ENCODE data around the gene NKX6-2.
"Not testable (repeated sequence)": the region's sequence is repeated elsewhere in the genome, so short reads cannot be mapped to it uniquely, and the experiment has no call there.

NKX6-2 gene

GRCh38 chr10:132785723-132786475 is at the start of gene NKX6-2:
Gene NKX6-2, minus strand, starts transcription at chr10:132786147. Its CDS starts 199 bp downstream, at chr10:132785948.
- DNase-seq (ENCODE audit: low read depth): no peak

GRCh38 chr10:132834891-132835847 is 49.2 kb upstream of the NKX6-2 start:
- no peak for DNase-seq (ENCODE audit: low read depth)

GRCh38 chr10:132834311-132834761 is 48.4 kb upstream of the NKX6-2 start:
- DNase-seq (ENCODE audit: low read depth): no peak

GRCh38 chr10:132833421-132834111 is 47.6 kb upstream of the NKX6-2 start:
- DNase-seq (ENCODE audit: low read depth): no peak

GRCh38 chr10:132832186-132832969 is 46.4 kb upstream of the NKX6-2 start:
- DNase-seq (ENCODE audit: low read depth): no peak

- no peak for DNase-seq (ENCODE audit: low read depth)
Observed at GRCh38 chr10:132829403-132829802, 43.5 kb upstream of the NKX6-2 start.

GRCh38 chr10:132828681-132829080 is 42.7 kb upstream of the NKX6-2 start:
- DNase-seq (ENCODE audit: low read depth): no peak

- no peak for DNase-seq (ENCODE audit: low read depth)
Observed at GRCh38 chr10:132827861-132828539, 42.1 kb upstream of the NKX6-2 start.

GRCh38 chr10:132827423-132827789 is 41.5 kb upstream of the NKX6-2 start:
- no peak for DNase-seq (ENCODE audit: low read depth)

GRCh38 chr10:132826524-132827422 is 40.8 kb upstream of the NKX6-2 start:
- DNase-seq (ENCODE audit: low read depth): no peak

- not testable (repeated sequence) for DNase-seq (ENCODE audit: low read depth)
Observed at GRCh38 chr10:132825783-132826523, 40.0 kb upstream of the NKX6-2 start.

GRCh38 chr10:132820056-132820455 is 34.1 kb upstream of the NKX6-2 start:
- DNase-seq (ENCODE audit: low read depth): no peak

- DNase-seq (ENCODE audit: low read depth): no peak
Observed at GRCh38 chr10:132817701-132818211, 31.8 kb upstream of the NKX6-2 start.

GRCh38 chr10:132816718-132817117 is 30.8 kb upstream of the NKX6-2 start:
- no peak for DNase-seq (ENCODE audit: low read depth)

- DNase-seq (ENCODE audit: low read depth): no peak
Observed at GRCh38 chr10:132815168-132815857, 29.4 kb upstream of the NKX6-2 start.

- no peak for DNase-seq (ENCODE audit: low read depth)
Observed at GRCh38 chr10:132814469-132814856, 28.5 kb upstream of the NKX6-2 start.

- DNase-seq (ENCODE audit: low read depth): no peak
Observed at GRCh38 chr10:132813560-132814468, 27.9 kb upstream of the NKX6-2 start.
